Middle frontal gyrus (tissue), 1 donor: ENCODE results near the gene CAMTA2.
"Not testable (repeated sequence)": the region's sequence is repeated elsewhere in the genome, so short reads cannot be mapped to it uniquely, and the experiment has no call there.

Experiments used
- DNase-seq: peaks from one replicate; pipeline ENCODE4 v3.0.0-alpha.2; 2015; ENCODE audit warnings: low spot score; ENCODE audit errors: extremely low spot score

Gene CAMTA2, protein sequence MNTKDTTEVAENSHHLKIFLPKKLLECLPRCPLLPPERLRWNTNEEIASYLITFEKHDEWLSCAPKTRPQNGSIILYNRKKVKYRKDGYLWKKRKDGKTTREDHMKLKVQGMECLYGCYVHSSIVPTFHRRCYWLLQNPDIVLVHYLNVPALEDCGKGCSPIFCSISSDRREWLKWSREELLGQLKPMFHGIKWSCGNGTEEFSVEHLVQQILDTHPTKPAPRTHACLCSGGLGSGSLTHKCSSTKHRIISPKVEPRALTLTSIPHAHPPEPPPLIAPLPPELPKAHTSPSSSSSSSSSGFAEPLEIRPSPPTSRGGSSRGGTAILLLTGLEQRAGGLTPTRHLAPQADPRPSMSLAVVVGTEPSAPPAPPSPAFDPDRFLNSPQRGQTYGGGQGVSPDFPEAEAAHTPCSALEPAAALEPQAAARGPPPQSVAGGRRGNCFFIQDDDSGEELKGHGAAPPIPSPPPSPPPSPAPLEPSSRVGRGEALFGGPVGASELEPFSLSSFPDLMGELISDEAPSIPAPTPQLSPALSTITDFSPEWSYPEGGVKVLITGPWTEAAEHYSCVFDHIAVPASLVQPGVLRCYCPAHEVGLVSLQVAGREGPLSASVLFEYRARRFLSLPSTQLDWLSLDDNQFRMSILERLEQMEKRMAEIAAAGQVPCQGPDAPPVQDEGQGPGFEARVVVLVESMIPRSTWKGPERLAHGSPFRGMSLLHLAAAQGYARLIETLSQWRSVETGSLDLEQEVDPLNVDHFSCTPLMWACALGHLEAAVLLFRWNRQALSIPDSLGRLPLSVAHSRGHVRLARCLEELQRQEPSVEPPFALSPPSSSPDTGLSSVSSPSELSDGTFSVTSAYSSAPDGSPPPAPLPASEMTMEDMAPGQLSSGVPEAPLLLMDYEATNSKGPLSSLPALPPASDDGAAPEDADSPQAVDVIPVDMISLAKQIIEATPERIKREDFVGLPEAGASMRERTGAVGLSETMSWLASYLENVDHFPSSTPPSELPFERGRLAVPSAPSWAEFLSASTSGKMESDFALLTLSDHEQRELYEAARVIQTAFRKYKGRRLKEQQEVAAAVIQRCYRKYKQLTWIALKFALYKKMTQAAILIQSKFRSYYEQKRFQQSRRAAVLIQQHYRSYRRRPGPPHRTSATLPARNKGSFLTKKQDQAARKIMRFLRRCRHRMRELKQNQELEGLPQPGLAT

GRCh38 chr17:4986951-4987766, at the start of gene CAMTA2:
Gene CAMTA2, minus strand, starts transcription at chr17:4987675. Its CDS starts 1,453 bp downstream, at chr17:4986222.
- peak; percentile 73 for DNase-seq

GRCh38 chr17:5035315-5035714, 47.8 kb upstream of the CAMTA2 start, which contains the start of gene SLC52A1:
Gene SLC52A1, minus strand, starts transcription at chr17:5035426. Its CDS starts 820 bp downstream, at chr17:5034606.
- no peak for DNase-seq

DNA sequence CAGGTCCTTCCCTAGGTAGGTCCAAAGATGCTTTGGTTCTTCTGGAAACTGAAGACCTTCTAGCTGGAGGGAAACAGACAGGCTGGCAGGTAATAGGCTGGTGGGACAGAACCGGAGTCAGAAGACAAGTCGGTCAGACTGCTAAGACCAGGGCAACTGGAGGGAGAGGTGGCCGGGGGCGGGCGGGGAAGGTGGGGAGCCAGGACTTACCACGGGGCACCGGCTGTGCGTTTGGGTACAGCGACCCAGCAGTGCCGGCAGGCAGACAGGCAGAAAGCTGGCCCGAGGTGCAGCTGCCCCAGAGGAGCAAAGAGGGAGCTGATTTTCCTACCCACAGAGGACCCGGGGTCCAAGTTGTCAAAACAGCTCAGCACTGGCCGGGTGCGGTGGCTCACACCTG, 47.2 kb upstream of the CAMTA2 start:
- DNase-seq, result no peak

- DNase-seq, result no peak
Measured at GRCh38 chr17:5034063-5034462, 46.6 kb upstream of the CAMTA2 start.

DNA sequence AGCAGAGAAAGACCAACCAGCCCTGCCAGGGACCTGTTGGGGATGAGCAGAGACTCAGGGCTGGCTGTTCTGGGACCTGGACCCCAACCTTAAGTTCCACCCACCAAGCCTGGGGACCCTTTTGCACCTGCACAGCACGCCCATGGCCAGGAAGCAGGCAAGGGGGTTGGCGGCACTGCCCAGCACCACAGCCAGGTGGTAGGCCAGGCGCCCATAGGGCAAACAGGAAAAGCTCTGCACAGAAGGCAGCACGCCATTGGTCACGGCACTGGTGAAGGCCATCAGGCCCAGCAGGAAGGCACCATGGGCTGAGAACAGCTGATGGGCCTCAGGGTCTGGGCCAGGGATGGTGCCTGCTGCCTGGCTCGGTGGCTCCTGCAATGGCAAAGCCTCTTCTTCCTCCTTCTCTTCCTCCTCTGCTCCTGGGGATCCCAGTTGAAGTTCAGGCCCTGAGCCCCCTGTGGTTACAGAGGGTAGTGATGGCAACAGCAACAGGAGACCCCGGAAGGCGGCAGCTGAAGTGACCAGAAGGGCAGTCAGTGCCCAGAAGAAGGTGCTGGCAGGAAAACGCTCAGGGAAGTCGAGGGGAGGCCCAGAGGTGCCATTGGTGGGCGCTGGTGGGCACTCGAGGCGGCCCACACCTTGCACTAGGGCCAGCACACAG, 46.0 kb upstream of the CAMTA2 start:
- no peak for DNase-seq

- no peak for DNase-seq
Measured at GRCh38 chr17:5032865-5033264, 45.4 kb upstream of the CAMTA2 start.

DNA sequence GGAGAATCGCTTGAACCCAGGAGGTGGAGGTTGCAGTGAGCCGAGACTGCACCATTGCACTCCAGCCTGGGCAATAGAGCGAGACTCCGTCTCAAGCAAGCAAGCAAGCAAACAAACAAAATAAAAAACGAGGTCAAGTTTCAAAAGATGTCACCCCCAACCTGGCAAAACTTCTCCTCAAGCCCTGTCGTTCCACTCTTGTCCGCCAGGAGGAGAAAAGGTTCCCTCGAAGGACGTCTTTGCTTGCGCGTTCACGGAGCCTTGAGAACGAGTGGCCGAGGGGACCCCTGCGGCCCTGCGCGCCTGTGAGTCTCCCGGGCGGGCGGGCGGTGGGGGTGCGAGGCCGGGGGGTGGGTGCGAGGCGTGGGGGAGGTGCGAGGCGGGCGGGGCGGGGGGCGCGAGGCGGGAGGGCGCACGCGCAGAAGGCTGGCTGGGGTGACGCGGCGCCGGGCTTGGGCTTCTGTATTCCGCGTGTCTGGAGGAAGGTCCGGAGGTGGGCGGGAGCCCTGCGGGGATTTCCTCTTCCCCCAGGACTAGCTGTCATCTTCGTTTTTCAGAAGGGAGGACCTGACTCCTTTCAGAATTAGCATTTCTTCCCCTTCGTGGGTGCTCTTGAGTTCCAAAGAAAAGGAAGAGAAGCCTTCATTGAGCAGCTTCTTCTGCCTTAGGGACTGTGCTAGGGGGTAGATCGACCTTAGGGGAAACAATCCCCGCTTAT, 44.0 kb upstream of the CAMTA2 start:
- DNase-seq, result peak; percentile 11

DNA sequence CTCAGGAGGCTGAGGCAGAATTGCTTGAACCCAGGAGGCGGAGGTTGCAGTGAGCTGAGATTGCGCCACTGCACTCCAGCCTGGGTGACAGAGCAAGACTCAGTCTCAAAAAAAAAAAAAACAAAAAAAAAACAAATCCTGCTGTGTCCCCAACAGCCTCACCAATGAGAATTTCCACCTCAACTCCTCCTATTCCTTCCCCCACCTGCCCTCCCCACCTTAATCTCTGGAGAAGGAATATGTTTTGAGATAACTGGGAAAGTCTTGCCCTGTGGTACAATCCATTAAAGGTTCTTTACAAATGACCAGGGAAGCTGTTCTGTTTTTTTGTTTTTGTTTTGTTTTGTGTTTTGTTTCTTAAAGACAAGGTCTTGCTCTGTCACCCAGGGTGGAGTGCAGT, 42.7 kb upstream of the CAMTA2 start:
- not testable (repeated sequence) for DNase-seq

GRCh38 chr17:5027916-5028315, 40.4 kb upstream of the CAMTA2 start:
- DNase-seq, result no peak

DNA sequence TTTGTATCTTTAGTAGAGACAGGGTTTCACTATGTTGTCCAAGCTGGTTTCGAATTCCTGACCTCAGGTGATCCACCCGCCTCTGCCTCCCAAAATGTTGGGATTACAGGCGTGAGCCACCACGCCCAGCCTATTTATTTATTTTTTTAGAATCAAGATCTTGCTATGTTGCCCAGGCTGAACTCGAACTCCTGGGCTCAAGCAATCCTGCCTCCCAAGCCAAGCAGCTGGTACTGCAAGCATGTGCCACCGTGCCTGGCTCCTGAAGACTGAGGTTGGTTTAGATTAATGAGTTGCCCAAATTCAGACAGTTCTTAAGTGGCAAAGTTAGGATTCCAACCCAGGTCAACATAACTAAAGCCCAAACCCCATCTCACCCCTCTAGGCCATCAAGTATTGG, 39.8 kb upstream of the CAMTA2 start:
- no peak for DNase-seq

DNA sequence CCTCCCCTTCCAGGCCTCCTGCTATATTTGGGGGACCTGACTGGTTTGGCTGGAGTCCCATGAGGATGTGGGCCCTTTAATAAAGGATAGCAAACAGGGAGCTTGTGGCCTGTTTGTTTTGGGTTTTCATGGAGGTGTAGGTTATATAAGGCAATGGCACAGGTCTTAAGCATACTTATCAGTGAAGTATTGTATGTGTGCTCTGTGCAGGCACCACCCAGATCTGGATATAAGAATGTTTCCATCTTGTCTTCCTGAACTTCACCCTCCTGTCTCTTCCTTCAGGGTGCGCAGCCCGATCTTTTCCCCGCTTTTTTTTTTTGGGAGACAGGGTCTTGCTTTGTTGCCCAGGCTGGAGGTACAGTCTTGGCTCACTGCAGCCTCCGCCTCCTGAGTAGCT, 37.1 kb upstream of the CAMTA2 start:
- no peak for DNase-seq

DNA sequence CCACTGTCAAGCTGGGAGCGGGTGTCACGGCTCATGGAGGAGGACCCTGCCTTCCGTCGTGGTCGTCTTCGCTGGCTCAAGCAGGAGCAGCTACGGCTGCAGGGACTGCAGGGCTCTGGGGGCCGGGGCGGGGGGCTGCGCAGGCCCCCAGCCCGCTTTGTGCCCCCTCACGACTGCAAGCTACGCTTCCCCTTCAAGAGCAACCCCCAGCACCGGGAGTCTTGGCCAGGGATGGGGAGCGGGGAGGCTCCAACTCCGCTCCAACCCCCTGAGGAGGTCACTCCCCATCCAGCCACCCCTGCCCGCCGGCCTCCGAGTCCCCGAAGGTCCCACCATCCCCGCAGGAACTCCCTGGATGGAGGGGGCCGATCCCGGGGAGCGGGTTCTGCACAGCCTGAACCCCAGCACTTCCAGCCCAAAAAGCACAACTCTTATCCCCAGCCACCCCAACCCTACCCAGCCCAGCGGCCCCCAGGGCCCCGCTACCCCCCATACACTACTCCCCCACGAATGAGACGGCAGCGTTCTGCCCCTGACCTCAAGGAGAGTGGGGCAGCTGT, 36.2 kb upstream of the CAMTA2 start:
- no peak for DNase-seq

DNA sequence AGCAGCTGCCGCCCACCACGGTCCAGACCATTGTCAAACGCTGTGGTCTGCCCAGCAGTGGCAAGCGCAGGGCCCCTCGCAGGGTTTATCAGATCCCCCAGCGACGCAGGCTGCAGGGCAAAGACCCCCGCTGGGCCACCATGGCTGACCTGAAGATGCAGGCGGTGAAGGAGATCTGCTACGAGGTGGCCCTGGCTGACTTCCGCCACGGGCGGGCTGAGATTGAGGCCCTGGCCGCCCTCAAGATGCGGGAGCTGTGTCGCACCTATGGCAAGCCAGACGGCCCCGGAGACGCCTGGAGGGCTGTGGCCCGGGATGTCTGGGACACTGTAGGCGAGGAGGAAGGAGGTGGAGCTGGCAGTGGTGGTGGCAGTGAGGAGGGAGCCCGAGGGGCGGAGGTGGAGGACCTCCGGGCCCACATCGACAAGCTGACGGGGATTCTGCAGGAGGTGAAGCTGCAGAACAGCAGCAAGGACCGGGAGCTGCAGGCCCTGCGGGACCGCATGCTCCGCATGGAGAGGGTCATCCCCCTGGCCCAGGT, 34.8 kb upstream of the CAMTA2 start:
- DNase-seq, result no peak

DNA sequence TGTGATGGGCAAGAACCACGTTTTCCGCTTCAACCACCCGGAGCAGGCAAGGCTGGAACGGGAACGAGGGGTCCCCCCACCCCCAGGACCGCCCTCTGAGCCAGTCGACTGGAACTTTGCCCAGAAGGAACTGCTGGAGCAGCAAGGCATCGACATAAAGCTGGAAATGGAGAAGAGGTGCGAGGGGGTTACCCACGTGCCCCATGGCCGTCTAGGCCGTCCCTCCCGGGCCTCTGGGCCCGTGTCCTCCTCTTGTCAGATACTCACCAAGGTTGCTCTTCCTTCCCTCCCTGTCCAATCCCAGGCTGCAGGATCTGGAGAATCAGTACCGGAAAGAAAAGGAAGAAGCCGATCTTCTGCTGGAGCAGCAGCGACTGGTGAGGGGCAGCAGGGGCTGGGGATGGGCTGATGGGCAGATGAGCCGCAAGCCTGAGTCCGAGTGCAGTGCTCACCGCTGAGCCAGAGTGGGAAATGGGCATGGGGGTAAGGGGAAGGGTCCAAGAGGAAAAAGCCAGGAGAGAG, 33.1 kb upstream of the CAMTA2 start:
- no peak for DNase-seq

GRCh38 chr17:5019475-5019956, 32.0 kb upstream of the CAMTA2 start:
- DNase-seq, result no peak

DNA sequence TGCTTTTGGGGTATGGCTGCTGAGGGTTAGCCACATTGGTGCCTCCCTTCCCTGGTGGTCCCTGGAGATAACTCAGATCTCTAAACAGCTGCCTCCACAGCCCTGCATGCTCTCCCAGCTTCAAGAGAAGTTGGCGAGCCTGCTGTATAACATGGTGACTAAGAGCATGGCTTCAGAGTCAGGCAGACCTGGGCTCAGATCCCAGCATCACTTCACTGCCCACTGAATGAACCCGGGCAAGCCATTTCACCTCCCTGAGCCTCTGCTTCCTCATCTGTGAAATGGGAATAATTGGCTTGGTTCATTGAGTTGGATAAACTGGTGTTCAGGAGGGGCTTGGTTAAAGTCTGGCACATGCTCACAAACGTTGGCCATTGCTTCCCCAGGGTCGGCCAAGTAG, 26.9 kb upstream of the CAMTA2 start:
- no peak for DNase-seq

DNA sequence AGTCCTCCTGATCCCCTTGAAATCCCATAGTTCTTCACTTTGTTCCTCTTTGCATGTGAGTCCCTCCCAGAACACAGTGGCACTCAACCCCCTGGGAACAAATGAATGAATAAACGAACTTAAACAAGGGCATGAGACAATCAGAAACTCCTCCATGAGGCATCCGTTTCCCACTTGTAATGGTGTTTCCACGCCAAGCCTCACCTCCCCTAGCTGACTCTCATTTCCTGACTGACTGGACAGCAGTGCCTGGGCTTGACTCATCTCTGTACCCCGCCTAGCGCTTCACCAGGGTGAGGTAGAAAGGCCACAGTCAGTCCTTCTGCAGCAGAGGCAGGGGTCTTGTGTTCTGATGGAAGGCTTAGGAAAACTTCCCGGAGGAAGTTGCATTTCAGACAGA, 24.5 kb upstream of the CAMTA2 start:
- no peak for DNase-seq

GRCh38 chr17:5003214-5003867, 15.9 kb upstream of the CAMTA2 start:
- no peak for DNase-seq
